ENCODE data around the gene NCKAP5.

Gene NCKAP5

DNA sequence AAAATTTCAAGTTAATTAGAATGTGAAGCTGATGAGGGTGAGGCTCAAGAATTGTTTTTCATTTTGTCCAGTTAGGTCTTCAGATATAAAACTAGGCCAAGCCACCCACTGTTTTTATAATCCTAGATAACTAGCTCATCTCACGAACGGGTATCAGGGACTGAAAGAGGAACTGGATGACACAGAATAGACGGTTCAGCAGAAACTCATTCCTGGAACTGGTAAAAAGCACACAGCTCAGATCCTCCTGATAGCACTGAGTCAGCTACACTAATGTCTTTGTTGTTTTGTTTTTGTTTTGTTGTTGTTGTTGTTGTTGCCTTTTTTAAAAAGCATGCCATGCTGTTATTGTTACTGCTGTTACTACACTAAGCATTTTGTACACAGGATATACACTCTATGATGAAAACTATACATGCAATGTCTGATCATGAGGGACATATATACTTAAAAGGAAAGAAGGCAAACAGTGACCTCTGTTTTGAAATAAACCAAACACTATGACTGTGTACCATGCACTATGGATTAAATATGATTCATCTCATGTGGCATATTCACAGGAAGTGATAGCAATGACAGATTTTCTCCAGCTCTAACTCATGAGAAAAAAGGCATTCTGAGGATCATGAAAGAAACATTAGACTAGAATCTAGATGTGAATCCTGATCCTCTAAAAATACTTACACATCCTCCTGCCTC is 437.6 kb downstream of the NCKAP5 start:
- DNase-seq = peak; percentile 27

DNA sequence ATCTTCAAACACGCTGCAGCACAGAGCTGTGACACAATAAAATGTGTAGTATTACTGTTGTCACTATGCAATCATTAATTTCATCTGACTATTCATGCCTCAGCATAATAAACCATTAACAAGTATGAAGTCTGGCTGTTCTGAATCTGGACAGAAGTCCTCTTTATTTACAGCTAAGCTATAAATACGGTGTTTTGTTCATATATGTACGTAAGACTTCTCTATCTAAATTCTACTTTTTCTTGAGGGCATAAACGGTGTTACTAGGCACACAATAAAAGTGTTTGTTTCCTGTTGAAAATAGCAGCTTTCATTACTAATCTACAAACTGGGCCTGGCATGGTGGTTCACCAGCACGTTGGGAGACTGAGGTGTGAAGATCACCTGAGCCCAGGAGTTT is 443.8 kb downstream of the NCKAP5 start:
- DNase-seq = no peak

DNA sequence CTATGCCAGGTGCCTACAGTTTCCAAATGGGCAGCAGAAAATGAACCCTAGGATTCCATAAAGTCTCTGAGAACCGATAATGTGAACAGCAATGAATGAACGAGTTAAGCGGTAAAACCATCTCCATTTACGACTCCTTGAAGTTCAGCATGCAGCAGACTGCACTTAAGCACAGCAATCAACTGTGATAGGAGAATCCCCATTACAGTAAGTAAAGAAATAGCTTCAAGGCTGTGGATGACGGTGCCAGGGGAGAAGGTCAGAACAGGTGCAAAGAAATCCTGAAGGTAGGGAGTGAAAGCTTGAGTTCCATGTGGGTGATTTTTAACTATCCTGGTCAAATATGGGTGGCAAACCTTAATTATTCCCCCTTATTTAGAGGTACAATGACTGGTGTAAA is 444.4 kb downstream of the NCKAP5 start:
- DNase-seq = no peak

DNA sequence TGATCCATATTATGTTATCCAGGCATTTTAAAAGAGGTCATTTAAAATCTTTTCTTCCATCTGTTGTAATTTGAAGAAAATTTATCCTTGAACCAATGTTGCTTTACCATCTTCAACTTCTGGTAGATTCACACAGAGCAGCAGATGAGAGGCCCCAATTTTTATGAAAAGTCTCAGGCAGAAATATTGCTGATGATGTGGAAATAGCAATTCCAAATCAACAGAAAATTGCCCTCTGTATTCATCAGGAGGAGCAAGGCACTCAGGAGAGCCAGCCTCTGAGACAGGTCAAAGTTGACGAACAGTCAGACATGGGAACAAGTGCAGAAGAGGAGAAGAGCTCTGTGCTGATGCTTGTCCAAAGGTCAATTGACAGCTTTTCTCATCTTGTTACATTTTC is 444.9 kb downstream of the NCKAP5 start:
- DNase-seq = no peak

DNA sequence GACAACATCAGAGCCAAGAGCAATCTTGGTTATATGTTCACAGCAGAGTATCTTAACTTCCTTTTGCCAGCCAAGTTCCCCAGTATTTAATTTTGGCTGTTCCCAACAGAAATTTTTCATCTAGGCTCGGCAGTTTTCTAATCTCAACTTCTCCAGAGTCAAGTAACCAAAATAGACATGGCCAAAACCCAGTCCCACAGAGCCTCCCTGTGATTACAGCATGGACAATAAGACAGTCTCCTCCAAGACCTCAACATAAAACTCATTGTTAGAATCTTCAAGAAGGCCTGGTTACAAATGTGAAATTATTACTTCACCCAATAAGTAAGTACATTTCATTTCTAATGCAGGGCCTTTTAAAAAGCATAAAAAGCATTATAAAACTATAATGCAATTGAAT is 445.7 kb downstream of the NCKAP5 start:
- no peak for DNase-seq

DNA sequence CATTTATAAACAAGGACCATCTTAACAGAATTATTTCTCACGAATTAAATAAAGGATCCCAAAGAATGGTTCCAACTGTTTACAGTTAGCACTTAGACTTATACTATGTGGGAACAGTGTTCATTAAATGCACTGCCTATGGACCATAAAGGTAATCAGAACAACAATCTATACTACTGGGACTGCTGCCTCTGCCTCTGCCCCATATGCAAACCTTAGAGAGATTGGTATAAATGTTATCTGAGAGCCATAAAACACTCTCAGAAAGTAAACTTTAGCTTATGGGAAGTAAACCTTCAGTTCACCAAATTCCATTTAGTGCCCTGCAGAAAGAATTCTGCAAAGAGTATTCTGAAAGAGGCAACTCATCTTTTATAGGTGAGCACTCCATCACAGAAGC is 448.0 kb downstream of the NCKAP5 start:
- DNase-seq = no peak

DNA sequence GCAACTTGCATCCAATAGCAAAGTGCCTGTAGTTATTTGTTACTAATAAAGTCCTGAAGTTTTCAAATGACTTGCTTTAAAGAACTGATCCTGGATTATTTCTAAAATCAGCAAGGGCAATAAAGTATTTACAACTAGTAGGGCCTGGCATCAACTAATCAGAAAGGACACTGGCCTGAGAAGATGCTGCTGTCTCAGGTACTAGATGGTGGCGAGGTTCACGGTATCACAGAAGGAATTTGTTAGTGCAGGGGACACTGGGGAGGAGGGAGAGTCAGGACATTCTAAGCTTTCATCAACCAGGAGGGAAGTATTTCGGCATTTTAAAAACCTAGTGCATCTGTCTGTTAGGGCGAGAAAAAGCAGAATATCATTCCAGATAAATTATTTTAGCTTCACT is 458.1 kb downstream of the NCKAP5 start:
- no peak for DNase-seq

DNA sequence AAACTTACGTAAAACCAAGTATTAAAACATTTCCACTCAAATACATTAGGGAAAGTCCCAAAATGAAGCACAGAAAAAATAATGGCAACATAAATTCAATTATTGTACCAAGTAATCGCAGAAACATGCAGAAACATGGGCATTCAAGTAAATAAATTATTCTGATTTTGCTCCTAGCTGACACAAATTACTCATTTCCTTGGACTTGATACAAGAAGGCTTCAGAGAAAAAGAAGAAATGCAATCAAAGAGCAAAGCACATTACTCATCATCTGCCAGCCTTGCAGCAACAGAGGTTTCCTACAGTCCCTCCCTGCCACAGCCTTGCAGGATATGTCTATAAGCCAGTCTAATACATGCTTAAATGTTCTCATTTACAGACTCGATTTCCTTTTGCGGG is 458.5 kb downstream of the NCKAP5 start:
- DNase-seq = no peak

DNA sequence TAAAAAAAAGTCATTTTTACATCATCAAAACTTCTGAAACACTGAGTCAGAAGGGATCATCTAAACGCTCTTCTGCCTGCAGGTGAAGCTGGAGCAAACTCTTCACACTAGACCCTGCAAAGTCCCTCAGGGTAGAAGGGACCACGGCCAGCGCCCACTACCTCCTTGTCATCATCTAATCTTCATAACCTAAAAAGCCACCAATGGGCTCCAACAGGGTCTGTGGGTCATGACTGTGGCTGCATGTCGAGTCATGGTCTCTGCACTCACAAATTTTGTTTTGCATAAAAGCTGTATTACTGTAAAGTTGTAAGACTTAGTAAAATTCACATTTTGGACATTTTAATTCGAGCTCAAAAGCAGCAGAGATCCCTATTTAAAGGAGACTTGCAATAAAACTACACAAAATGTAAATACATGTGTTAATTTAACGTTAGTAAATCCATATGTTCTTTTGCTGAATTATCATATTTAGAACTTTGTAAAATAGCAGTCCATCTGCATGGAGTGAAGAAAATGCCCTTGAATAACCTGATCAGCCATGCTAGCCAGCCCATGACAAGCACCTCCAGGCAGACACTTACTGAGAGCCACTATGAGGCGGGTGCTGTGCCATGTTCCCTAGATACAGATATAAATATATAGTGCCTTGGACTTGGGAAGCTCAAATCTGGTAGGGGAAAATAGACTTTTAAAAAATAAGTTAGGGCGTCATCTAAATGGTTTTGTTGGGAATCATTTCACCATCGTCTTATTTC is 461.0 kb downstream of the NCKAP5 start:
- DNase-seq = no peak

DNA sequence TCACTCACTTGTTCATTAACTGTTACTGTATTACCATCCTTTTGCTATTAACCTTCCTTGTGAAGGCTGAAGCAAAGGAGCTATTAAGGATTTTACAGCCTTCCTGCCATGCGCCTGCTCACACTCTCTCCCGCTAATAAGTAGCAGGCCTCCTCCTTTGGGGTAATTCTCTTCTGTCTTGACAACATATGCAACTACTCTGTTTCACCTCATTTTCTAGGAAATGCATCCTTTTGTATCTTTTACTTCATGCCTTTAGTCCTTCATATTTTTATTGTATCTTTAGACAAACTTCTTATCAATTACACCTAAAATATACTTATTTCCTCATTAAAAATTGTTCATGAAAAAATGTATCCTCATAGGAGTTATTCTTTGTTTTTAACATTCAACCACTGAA is 463.4 kb downstream of the NCKAP5 start:
- DNase-seq = no peak

DNA sequence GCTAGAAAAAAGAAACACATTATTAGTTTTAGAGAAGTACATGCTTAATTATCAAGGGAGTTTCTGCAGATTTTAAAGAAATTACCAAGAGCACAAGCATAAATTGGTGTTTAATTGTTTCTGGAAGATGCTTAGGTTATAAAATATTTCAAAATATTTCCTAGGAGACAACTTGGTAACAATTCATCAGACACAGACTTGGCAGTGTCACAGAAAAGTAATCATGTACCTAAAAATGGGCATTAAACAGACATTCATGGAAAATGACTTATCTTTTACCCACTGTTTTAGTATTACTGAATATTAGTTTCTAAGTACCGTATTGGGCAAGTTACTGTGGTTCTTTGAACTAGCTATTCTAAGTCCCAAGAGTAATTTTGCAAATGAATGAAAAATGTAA is 469.5 kb downstream of the NCKAP5 start:
- no peak for DNase-seq

DNA sequence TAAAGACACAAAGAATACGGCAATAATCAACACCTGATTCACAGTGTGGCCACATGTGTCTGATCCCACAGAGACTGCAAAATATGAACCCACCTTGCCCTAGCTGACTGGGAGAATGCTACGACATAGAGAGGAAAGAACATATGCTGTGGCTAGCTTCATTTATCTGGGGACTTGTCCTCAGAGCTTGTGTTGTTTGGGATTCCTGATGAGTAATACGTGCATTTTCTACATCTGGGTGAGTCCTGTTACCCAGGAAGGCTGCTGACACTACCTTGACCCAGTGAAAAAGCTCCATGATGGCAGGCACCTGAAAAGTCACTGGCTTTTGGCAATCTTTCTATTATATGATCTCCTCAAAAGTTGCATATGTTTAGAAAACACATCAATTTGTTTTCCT is 470.6 kb downstream of the NCKAP5 start:
- DNase-seq = no peak

DNA sequence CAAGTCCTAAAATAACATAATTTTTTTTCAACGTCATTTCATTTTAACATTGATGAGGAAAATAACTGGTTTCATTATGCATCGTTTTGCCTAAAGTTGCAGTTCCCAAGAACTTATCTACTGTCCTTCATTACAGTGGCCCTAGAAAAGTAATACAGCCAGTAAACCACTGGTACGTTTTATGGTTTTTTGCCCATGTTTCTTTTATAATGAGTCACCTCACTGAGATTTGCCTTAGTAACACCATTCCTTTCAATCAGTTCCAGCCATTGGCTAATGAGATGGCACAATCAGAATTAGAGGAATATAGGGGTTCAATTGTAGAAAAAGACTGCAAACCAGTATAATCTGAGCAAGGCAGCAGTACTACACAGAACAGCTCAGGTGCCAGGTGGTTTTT is 475.7 kb downstream of the NCKAP5 start:
- no peak for DNase-seq

DNA sequence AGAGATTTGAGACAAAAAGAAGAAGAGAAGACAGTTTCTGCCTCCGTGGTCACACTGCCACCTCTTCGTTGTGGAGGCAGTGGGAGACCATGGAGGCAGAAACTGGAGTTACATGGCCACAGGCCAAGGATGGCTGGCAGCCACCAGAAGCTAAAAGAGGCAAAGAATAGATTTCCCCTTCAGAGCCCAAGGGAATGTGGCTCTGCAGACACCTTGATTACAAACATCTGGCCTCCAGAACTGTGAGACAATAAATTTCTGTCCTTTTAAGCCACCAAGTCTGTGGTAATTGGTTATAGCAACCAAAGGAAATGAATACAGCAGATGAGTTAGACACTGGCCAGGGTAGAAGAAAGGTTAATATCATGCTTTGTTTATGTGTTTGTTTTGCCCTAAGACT is 477.9 kb downstream of the NCKAP5 start:
- DNase-seq = no peak

DNA sequence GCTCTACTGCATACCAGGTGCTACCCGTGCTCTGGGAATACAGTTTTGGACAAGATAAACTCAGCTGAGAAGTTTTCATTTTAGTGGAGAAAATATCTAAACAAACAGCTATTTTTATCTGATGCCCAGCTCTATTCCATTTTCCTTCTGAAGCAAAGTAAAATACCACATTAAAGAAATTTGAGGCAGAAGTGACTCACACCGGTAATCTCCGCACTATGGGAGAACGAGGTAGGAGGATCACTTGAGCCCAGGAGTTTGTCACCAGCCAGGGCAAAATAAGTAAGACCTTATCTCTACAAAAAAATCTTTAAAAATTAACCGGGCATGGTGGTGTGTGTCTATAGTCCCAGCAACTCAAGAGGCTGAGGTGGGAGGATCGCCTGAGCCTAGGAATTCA is 482.1 kb downstream of the NCKAP5 start:
- DNase-seq = no peak

DNA sequence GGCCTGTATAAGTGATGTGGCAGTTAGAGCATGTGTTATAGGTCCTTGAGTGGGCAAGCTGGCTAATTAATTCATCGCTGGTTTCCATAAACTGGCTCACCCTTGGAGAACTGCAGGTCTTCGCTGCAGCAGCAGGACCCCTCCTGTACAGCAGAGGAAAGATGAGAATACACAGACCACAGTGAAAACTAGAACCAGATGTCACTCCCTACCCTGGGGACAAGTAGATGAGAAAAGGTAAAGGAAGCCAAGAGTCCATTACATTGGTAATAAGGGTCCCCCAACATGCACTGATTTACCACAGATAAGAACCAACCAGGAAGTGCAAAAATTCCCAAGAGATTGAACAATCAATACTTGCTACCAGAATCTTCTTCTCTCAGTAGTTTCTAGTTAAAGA is 482.6 kb downstream of the NCKAP5 start:
- no peak for DNase-seq

DNA sequence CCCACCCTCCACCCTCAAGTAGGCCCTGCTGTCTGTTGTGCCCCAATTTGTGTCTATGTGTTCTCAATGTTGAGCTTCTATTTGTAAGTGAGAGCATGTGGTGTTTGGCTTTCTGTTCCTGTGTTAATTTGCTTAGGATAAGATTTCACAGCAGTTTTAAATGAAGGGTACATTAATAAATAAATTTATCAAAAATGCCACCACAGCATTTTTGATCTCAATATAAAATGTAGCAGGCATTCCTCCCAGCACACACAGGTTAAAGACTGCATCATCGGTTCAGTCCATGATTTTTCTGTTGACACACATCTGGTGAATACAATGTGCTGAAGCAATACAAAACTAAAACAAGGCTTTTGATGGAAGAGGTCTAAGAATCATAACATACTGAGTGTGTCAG is 486.2 kb downstream of the NCKAP5 start:
- no peak for DNase-seq

DNA sequence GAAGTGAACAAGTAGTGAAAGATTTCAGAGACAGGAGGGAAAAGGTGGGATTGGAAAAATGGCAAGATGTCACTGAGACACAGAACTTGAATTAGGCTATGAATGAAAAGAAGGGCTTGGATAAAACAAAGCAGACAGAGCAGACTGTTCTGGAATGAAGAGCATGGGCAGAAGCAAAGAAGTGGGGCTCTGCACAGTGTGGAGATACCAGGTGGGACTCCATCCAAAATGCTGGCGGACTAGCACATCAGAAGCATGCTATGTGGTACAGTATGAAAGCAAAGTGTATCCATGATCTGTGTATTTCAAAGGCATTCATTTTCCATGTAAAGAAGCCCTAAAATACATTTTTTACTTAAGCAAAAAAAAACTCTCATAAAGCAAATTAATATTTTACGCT is 487.4 kb downstream of the NCKAP5 start:
- no peak for DNase-seq

DNA sequence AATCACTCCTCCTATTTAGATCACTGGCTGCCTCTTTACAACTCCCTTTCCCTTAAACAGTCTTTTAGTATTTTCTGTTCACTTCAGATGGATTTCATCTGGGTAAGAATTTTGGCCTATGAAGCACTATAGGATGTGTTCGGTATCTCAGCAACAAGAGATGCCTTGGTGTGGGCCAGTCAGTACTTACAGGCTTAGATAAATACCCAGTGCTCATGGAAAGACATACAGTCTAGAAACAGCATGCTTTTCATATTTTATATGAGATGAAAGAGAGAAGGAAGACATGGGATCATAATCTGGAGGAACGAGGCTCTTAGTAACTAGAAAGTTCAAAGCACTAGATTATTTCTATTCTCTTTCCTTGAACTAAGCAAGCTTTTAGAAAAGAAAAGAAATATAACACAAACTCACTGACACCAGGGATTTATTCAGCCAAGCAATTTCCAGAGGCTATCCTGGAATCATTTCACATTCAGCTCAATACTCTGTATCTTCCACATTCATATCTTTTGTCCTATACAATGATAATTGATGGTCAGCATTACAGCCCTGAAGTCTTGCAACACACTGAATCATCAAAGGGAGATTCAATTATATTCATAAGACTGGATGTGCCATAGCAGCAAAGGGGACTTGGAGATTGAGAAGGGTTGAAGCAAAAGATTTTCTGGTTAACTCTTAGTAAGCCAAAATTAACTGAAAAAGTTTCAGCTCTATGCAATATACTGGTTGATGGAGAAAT is 489.4 kb downstream of the NCKAP5 start:
- DNase-seq = no peak

DNA sequence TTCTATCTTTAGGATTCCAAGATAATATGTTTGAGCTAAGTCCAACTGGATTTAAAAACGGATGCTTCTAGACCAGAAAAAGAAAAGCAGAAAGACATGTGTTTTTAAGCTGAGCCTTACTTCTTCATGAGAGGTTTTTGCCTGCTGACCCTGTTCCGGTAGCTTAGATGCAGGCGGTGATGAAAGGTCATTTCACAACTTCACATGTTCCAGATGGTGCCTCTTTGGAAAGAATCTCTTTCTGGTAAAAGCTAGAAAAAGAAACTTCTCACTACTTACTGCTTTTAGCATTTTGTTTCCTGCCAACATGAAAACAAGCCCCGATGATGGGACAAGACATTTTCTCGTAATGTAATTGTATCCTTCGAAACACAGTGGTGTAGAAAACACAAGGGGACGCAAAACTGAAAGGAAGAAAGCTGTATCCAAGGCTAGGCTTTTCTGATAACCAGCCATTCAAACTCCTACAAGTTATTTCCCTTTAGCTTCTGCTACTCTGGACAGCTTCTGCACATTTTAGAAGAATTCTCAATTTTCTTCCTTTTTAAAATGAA is 490.9 kb downstream of the NCKAP5 start:
- no peak for DNase-seq

DNA sequence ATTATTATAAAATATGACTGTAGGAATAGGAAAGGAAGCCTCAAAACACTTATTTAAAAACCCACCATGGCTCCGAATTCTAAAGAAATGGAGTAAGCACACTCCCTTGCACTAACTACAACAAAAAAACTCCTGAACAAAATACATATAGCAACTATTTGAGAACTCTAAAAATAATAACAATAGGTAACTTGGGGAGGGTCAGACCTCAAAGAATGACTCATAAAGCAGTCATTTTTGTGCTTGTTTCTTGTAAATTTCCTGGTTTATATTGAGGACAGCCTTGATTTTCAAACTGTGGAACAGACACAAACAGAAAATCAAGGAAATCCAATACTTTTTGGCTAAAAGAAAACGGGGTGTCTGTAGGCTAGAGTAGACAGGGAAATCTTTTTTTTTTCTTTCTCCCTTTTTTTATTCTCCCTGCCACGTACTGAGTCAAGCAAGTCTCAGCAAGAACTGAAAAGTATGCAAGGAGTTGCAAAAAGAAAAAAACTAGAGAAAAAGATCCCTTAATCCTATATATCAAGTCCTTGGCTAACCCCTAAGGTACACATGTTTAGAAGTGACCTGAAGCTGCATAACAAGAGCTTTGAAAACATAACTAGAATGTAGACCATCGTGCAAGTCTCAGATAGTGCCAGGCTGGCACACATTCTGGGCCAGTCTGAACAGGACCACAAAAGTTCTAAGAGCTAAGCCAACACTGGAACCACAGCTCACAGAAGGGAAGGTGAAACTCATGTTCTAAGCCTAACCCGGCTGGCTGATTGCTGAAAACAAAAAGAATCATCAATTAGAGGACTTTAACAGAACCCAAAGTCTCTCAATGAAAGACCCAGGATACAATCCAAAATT is 495.2 kb downstream of the NCKAP5 start:
- no peak for DNase-seq

DNA sequence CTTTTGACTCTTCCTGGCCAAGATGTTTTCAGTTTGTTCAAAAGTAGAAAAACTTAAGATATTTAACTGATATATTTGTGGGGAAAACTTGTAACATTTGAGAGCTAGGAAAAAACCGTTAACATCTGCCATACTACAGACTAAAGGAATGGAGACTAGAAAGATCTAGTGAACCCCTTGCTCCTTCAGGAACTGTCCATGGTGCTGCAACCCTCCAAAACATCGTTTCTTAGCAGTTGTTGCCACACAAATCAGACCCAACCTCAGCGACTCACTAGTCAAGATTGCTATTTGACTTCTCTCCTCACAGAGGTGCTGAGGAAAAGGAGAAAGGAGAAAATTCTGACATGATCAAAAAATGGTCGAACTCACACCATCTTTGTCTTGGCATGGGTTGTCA is 504.5 kb downstream of the NCKAP5 start:
- no peak for DNase-seq
